ENCODE results near the gene CCSER1.
"Not testable (repeated sequence)": the region's sequence is repeated elsewhere in the genome, so short reads cannot be mapped to it uniquely, and the experiment has no call there.

Gene CCSER1

DNA sequence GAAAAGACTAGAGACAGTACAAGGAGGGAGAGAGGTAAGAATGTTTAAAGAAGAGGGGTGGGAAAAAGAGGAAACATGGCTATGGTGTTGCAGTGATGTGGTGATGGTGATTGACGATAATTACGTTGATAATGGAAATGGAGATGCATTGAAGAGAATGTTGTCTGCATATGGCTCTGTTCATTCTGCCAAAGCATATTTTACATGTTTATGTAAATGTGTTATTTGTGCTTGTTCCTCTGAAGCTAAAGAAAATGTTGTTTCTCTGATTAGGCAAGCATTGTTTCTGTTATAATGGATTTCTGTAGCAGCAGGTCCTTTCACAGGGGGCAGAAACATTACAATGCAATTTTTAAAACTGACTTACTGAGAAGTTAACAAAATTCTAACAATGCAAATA is 958.8 kb downstream of the CCSER1 start:
- H3K36me3 ChIP-seq, result no peaks in the 10 kb centered on the region
- TF ChIP-seq, protein P1, sequence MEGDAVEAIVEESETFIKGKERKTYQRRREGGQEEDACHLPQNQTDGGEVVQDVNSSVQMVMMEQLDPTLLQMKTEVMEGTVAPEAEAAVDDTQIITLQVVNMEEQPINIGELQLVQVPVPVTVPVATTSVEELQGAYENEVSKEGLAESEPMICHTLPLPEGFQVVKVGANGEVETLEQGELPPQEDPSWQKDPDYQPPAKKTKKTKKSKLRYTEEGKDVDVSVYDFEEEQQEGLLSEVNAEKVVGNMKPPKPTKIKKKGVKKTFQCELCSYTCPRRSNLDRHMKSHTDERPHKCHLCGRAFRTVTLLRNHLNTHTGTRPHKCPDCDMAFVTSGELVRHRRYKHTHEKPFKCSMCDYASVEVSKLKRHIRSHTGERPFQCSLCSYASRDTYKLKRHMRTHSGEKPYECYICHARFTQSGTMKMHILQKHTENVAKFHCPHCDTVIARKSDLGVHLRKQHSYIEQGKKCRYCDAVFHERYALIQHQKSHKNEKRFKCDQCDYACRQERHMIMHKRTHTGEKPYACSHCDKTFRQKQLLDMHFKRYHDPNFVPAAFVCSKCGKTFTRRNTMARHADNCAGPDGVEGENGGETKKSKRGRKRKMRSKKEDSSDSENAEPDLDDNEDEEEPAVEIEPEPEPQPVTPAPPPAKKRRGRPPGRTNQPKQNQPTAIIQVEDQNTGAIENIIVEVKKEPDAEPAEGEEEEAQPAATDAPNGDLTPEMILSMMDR (IDR thresholded peaks at IDR 0.05; ENCODE audit: low read depth, low read length), result no peak
- DNase-seq, result no peak

DNA sequence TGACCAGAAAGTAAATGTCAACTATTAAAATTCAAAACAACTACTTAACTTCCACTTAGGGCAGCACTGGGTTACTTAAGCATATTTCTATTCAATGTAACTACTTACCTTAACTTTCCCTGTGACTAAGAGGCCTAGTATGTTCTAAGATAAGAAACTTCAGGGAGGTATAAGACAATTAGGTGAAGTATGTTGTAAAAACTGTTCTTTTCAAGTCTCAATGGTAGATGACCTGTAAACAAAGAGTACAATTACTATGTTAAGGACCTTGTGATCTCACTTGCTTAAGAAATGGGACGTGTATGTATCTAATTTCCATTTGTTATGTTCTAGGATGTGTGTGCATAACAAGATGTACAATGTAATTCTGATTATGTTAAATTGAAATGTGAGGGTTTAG is 960.5 kb downstream of the CCSER1 start:
- DNase-seq, result no peak
- Histone ChIP-seq H3K4me1 (no peaks in the 10 kb centered on the region), H3K4me3 (ENCODE audit: low read depth, low read length) (no peak overlapping the region), H3K9me3 (no peaks in the 10 kb centered on the region), H3K36me3 (no peaks in the 10 kb centered on the region), H3K27me3 (no peaks in the 10 kb centered on the region)
- TF ChIP-seq, protein P1 (IDR thresholded peaks at IDR 0.05; ENCODE audit: low read depth, low read length), result no peak

More for the DNA sequence above, 958.8 kb downstream of the CCSER1 start:
- no peaks in the 10 kb centered on the region for H3K4me1 ChIP-seq
- H3K4me3 ChIP-seq (ENCODE audit: low read depth, low read length), result no peak overlapping the region
- no peaks in the 10 kb centered on the region for H3K27me3 ChIP-seq
- no peaks in the 10 kb centered on the region for H3K9me3 ChIP-seq

DNA sequence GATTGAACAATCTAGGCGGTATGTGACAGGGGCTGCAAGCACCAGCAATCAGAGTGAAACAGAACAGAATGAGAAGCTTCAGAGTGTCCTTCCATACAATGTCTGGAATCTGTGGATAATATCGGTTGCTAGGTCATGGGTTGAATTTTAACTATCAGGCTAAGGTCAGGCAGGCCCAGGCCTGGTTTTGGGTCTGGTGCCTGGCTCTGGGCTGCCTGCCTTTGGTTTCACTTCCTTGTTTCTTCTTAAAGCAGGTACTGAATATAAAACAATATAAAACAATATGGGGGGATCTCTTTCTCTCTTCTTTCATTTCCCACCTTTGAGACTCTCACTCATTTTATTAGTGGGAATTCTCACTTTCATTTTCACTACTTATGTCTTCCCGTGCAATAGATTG is 962.0 kb downstream of the CCSER1 start:
- no peak overlapping the region for H3K4me3 ChIP-seq (ENCODE audit: low read depth, low read length)
- no peak for DNase-seq
- TF ChIP-seq, protein P1 (IDR thresholded peaks at IDR 0.05; ENCODE audit: low read depth, low read length), result no peak
- H3K36me3 ChIP-seq, result no peaks in the 10 kb centered on the region
- no peaks in the 10 kb centered on the region for H3K27me3 ChIP-seq
- no peaks in the 10 kb centered on the region for H3K9me3 ChIP-seq
- no peaks in the 10 kb centered on the region for H3K4me1 ChIP-seq

DNA sequence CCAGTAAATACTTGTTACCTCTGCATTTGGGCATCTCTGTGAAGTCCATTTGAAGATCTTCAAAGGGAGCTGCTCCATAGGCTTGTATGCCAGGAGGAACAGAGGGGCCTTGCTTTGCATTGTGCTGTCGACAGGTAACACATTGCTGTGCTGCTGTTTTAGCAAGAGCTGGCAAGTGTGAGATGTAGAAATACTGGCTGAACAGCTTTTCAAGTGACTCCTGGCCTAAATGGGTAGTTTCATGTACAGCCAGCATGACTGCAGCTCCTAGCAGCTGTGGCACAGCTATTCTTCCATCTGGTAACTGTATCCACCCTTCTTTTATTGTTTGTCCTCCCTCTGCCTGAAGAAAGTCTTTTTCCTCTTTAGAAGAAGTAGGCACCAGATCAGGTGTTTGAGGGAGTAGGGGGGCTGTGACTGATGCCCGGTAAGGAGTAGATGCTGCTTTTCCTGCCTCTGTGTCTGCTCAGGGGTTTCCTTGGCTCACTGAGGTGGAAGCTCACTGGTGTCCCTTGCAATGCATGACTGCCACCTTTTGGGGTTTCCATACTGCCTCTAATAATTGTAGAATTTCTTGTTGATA is 965.3 kb downstream of the CCSER1 start:
- TF ChIP-seq, protein P1 (IDR thresholded peaks at IDR 0.05; ENCODE audit: low read depth, low read length), result peak; percentile 35; the same call in 1 of the 2 replicates
- no peak overlapping the region for H3K4me3 ChIP-seq (ENCODE audit: low read depth, low read length)
- no peaks in the 10 kb centered on the region for H3K27me3 ChIP-seq
- H3K4me1 ChIP-seq, result no peaks in the 10 kb centered on the region
- no peaks in the 10 kb centered on the region for H3K9me3 ChIP-seq
- peak; percentile 29 for DNase-seq
- no peaks in the 10 kb centered on the region for H3K36me3 ChIP-seq

DNA sequence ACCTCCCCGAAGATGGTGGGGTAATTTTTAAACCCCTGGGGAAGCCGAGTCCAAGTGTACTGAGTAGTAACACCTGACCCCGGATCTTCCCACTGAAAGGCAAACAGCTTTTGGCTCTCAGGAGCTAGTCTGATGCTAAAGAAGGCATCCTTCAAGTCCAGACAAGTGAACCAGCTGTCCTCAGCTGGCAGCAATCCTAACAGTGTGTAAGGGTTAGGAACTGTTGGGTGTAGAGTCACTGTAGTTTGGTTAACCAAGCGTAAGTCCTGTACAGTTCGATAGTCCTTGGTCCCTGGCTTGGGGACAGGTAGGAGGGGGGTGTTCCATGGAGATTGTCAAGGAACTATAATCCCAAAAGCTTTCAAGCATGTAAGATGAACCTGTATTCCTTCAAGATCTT is 967.0 kb downstream of the CCSER1 start:
- H3K27me3 ChIP-seq; H3K4me1 ChIP-seq; H3K36me3 ChIP-seq; H3K4me3 ChIP-seq (ENCODE audit: low read depth, low read length); DNase-seq; H3K9me3 ChIP-seq: not testable (repeated sequence)

DNA sequence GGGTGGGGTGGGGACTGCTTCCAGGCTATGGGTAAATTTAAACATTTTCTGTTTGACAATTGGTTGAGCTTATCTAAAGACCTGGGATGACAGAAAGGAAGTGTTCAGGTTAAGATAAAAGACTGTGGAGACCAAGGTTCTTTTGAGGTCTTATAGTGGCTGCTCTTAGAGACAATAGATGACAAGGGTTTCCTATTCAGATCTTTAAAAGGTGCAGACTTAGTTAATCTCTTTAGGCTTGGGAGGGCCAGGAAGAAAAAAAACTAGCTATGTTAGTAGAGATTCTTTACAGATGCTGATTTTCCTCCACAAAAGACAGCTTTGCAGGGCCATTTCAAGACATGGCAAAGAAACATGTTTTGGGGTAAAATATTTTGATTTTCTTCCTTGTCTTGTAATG is 972.5 kb downstream of the CCSER1 start:
- no peaks in the 10 kb centered on the region for H3K4me1 ChIP-seq
- H3K27me3 ChIP-seq, result no peaks in the 10 kb centered on the region
- DNase-seq, result no peak
- TF ChIP-seq, protein P1 (IDR thresholded peaks at IDR 0.05; ENCODE audit: low read depth, low read length), result no peak
- no peak overlapping the region for H3K4me3 ChIP-seq (ENCODE audit: low read depth, low read length)
- no peaks in the 10 kb centered on the region for H3K9me3 ChIP-seq
- H3K36me3 ChIP-seq, result no peaks in the 10 kb centered on the region

DNA sequence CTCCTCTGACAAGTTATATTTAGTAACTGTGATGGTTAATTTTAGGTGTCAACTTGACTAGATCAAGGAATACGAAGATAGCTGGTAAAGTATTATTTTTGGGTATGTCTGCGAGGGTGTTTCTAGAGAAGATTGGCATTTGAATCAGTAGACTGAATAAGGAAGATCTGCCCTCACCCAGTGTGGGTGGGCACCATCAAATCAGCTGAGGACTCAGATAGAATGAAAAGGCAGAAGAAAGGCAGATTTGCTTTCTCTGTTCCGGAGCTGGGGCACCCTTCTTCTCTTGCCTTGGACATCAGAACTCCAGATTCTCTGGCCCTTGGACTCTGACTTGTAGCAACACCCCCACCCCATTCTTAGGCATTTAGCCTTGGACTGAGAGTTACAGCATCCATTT is 981.6 kb downstream of the CCSER1 start:
- DNase-seq, result no peak
- Histone ChIP-seq H3K36me3 (no peaks in the 10 kb centered on the region), H3K9me3 (no peaks in the 10 kb centered on the region), H3K4me3 (ENCODE audit: low read depth, low read length) (no peak overlapping the region), H3K27me3 (no peaks in the 10 kb centered on the region), H3K4me1 (no peaks in the 10 kb centered on the region)
- TF ChIP-seq, protein P1 (IDR thresholded peaks at IDR 0.05; ENCODE audit: low read depth, low read length), result no peak

Measured in BE2C (cell line).